ENCODE results near the gene PMF1.
"Not testable (repeated sequence)": the region's sequence is repeated elsewhere in the genome, so short reads cannot be mapped to it uniquely, and the experiment has no call there.

PMF1 gene, protein sequence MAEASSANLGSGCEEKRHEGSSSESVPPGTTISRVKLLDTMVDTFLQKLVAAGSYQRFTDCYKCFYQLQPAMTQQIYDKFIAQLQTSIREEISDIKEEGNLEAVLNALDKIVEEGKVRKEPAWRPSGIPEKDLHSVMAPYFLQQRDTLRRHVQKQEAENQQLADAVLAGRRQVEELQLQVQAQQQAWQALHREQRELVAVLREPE

DNA sequence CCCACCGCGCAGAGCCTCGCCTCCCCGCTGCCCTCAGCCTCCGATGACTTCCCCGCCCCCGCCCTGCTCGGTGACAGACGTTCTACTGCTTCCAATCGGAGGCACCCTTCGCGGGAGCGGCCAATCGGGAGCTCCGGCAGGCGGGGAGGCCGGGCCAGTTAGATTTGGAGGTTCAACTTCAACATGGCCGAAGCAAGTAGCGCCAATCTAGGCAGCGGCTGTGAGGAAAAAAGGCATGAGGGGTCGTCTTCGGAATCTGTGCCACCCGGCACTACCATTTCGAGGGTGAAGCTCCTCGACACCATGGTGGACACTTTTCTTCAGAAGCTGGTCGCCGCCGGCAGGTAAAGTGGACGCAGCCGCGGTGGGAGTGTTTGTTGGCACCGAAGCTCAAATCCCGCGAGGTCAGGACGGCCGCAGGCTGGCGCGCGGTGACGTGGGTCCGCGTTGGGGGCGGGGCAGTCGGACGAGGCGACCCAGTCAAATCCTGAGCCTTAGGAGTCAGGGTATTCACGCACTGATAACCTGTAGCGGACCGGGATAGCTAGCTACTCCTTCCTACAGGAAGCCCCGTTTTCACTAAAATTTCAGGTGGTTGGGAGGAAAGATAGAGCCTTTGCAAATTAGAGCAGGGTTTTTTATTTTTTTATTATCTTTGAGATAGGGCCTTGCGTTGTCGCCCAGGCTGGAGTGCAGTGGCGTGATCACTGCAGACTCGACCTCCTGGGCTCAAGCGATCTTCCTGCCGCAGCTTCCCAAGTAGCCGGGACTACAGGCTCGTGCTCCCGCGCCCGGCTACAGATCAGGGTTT lies at the start of gene PMF1:
TSS of gene PMF1 (plus strand) at position 175 of the 811 bp plus-strand sequence. CDS start at position 184, 9 bp downstream.
- DNase-seq (ENCODE audit: low read depth), result peak; percentile 93

DNA sequence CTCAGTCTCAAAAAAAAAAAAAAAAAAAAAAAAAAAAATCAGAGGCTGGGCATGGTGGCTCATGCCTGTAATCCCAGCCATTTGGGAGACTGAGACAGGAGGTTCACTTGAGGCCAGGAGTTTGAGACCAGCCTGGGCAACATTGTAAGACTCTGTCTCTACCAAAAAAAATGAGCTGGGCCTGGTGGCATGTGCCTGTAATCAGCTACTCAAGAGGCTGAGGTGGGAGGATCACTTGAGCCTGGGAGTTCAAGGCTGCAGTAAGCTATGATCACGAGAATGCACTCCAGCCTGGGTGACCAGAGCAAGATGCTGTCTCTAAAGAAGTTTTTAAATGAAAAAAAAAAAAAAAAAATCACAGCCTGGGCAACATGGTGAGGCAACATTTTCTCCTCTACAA lies 49.1 kb upstream of the PMF1 start:
- DNase-seq (ENCODE audit: low read depth), result no peak

DNA sequence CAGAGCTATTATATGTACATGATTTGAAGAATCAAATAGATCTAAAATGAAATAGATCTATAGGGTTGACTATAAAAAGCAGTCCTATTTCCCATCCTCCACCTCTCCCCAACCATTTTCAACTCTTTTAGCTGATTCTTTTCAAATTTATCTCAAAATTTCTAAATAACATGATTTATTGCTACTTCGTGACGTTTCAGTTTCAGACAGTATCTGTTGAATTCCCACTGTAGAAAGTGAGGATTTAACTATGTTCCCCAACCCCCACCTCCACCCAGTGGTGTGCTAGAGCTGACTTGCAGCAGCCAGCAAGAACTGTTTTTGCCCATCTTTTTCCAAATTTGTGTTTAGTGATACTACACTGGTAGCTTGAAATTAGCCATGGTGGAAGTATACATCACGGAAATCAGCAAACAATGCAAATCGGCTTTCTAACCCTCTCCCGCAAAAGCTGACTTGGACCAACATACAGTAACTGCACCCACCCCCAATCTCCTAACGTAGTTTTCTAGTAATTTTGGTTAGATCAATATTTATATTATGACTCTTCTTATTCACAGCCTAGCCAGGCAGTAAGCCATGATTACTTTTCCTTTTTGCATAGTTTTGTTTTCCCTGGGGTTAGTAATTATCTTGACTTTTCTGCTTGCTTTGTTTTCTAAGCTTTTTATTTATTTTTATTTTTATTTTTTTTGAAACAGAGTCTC lies 48.5 kb upstream of the PMF1 start:
- DNase-seq (ENCODE audit: low read depth), result no peak

DNA sequence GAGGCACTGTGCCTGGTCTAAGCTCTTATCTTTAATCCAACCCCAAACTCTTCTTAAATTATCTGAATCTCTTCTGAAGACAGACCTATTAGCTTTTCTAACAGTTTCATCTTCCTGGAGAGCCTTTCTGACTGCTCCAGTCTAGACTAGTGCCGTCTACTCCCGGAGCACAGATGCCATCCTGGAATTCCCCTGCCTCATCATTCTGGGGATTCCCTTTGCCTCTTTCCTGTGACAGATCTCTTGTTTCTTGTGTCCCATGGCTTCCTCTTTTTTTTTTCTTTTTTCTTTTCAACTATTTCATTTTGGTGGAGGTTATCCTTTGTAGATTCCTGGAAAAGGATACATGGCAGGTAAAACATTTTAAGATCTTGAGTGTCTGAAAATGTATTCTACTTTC lies 47.7 kb upstream of the PMF1 start:
- DNase-seq (ENCODE audit: low read depth), result no peak

DNA sequence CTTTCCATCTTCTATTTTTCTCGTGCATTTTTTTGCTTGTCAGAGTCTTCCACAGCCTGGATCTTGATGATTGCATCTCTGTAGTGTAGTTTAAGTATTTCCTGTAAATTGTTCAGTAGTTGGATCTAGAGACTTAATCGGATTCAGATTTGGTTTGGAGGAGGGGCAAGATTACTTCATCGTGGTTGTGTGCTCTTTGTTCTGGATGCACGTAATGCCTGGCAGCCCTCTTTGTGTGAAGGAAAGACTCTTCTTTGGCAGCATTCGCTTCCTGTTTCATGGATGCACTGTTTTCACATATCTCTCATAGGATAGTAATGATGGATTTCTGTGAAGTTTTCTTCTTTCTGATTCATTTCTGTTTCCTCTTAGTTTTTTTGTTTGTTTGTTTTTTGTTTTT lies 45.3 kb upstream of the PMF1 start:
- no peak for DNase-seq (ENCODE audit: low read depth)

DNA sequence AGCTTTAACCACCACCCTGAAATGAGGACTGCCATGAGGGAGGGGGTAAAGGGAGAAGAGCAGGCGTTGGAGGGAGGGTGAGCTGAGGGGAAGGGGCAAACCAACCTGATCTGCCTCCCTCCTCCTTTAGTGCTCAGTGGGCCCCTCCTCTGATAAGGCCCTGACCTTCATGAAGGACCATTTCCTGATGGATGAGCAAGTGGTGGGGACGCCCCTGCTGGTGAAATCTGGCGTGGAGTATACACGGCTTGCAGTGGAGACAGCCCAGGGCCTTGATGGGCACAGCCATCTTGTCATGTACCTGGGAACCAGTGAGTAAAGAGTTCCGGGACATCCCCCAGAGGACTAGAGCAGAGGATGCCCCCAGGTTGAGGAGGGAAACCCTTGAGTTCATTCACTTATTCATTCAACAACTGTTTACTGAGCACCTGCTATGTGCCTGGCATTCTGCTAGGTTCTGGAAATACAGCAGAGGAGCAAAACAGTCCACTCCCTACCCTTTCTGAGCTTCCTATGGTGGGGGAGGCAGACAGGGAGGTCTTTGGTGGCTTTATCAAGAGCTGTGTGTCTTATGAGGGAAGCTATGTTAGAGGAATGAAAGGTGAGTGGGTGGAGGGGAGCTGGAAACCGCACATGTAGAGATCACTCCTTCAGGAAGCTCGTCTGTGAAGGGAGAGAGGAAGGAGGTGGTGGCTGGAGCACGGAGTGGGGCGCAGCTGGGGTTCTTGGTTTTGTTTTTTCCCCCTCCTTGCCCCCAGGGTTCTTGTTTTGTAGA lies 39.9 kb upstream of the PMF1 start:
- no peak for DNase-seq (ENCODE audit: low read depth)

DNA sequence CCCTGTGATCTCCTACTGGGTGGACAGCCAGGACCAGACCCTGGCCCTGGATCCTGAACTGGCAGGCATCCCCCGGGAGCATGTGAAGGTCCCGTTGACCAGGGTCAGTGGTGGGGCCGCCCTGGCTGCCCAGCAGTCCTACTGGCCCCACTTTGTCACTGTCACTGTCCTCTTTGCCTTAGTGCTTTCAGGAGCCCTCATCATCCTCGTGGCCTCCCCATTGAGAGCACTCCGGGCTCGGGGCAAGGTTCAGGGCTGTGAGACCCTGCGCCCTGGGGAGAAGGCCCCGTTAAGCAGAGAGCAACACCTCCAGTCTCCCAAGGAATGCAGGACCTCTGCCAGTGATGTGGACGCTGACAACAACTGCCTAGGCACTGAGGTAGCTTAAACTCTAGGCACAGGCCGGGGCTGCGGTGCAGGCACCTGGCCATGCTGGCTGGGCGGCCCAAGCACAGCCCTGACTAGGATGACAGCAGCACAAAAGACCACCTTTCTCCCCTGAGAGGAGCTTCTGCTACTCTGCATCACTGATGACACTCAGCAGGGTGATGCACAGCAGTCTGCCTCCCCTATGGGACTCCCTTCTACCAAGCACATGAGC lies 36.1 kb upstream of the PMF1 start:
- no peak for DNase-seq (ENCODE audit: low read depth)

DNA sequence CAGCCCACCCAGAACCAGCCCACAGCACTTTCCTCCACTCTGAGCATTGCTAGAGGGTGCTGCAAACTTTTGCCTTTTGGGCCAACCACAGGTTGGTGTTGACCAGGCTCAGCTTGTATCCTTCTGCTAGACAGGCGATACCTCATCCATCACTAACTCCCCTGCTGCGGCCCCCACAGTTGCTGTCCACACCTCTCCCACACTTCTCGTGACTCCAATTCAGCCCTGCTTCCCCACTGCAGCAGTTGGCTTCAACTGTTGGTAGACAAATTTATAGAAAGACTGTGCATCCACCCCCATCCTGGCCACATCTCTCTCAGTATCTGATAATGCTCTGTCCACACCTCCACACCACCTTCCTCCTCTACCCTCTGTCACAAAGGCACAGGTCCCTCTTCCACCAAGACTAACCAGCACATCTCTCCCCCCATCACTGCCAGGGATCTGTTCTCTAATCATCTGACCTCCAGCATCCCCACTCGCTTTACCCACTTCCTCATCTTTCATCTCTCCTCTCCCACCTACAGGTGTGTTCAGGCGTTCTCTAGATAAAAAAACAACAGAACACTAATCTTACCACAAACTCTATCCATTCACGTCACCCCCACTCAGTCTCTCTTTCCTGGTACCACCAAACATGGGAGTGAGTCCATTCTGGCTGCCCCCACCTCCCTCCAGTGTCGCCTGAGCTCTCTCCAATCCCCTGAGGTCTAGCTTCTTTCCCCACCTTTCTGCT lies 34.7 kb upstream of the PMF1 start:
- DNase-seq (ENCODE audit: low read depth), result no peak

DNA sequence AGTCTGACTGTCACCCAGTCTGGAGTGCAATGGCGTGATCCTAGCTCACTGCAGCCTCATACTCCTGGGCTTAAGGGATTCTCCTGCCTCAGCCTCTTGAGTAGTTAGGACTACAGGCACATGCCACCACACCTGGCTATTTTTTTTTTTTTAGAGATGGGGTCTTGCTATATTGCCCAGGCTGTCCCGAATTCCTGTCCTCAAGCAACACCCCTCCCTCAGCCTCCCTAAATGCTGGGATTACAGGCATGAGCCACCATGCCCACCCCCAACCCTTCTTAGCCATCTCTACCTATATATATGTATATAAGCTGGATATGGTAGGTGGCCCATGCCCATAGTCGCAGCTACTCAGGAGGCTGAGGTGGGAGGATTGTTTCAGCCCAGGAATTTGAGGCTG lies 32.3 kb upstream of the PMF1 start:
- no peak for DNase-seq (ENCODE audit: low read depth)

DNA sequence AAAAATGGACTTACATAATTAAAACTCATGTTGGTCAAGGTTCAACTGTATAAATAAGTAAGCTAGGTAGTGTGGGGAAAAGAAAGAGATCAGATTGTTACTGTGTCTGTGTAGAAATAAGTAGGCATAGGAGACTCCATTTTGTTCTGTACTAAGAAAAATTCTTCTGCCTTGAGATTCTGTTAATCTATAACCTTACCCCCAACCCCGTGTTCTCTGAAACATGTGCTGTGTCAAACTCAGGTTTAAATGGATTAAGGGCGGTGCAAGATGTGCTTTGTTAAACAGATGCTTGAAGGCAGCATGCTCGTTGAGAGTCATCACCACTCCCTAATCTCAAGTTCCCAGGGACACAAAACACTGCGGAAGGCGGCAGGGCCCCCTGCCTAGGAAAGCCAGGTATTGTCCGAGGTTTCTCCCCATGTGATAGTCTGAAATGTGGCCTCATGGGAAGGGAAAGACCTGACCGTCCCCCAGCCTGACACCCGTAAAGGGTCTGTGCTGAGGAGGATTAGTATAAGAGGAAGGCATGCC lies 31.3 kb upstream of the PMF1 start:
- DNase-seq (ENCODE audit: low read depth), result not testable (repeated sequence)

DNA sequence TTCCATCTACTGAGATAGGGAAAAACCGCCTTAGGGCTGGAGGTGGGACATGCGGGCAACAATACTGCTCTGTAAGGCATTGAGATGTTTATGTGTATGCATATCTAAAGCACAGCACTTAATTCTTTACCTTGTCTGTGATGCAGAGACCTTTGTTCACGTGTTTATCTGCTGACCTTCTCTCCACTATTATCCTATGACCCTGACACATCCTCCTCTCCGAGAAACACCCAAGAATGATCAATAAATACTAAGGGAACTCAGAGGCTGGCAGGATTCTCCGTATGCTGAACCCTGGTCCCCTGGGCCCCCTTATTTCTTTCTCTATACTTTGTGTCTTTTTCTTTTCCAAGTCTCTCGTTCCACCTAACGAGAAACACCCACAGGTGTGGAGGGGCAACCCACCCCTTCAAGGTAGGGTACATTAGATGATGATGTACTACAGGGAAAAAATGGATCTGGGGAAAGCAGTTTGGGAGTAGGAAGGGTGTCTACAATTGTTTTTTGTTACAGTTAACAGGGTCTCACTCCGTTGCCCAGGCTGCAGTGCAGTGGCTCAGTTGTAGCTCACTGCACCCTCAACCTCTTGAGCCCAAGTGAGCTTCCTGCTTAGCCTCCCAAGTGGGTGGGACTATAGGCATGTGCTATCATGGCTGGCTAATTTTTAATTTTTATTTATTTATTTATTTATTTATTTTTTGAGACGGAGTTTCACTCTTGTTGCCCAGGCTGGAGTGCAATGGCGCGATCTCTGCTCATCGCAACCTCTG lies 30.6 kb upstream of the PMF1 start:
- not testable (repeated sequence) for DNase-seq (ENCODE audit: low read depth)

DNA sequence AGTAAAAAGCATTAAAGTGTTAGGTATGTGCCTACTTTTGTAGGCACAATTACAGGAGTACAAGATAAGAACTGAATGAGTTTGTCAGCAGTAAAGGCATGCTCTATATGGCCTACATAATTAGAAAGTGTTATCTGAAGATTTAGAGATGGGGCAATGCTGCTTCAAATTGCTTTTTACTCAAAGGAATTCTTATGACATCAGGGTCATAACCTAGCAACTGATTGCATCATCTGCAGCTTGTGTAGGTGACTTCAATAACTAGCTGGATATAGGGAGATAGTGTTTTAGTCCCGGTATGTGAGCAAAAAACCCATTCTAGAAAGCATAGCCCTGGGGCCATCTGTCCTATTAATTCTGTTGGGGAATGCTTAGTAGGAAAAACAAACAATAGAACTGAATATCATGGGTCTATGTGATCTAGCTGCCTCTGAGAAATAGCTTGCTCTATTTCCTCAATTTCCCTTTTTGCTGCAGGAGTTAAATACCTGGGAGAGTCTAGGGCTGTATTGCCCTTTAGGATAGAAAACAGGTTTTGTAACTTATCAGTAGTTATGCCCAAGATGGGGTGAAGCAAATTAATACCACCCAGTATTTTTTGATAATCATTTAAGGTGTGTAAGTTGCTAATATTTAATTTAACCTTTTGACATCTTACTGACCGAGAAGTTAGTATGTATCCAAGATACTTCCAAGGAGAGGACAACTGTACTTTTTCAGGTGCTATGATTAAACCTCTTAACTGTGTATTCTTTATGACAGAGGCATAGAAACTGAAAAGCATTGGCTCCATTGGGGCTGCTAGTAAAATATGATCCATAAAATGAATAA lies 26.2 kb upstream of the PMF1 start:
- not testable (repeated sequence) for DNase-seq (ENCODE audit: low read depth)

DNA sequence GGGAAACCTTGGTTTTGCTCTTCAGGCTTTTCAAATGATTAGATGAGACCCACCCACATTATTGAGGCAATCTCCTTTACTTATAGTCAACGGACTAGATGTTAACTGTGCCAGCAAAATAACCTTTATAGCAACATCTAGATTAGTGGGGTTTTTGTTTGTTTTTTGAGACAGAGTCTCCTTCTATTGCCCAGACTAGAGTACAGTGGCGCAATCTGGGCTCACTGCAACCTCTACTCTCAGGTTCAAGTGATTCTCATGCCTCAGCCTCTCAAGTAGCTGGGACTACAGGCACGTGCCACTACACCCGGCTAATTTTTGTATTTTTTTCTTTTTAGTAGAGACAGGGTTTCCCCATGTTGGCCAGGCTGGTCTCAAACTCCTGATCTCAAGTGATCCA lies 22.5 kb upstream of the PMF1 start:
- not testable (repeated sequence) for DNase-seq (ENCODE audit: low read depth)

DNA sequence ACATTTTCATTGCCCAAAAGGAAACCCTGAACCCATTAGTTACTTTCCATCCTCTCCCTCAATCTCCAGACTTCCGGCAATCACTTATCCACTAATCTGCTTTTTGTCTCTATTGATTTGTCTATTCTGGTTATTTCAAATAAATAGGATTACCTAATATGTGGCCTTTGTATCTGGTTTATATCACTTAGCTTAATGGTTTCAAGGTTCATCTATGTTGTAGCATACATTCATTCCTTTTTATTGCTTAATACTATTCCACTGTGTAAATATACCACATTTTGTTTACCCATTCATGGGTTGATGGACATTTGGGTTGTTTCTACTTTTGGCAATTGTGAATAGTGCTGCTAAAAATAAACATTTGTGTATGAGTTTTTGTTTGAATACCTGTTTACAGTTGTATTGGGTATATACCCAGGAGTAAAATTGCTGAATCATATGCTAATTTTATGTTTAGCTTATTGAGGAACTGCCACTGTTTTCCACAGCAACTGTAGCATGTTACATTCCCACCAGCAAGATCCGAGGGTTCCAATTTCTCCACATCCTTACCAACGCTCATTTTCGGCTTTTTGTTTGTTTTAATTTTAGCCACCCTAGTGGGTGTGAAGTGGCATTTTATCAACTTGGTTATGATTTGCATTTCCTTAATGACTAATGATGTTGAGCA lies 21.4 kb upstream of the PMF1 start:
- DNase-seq (ENCODE audit: low read depth), result no peak

DNA sequence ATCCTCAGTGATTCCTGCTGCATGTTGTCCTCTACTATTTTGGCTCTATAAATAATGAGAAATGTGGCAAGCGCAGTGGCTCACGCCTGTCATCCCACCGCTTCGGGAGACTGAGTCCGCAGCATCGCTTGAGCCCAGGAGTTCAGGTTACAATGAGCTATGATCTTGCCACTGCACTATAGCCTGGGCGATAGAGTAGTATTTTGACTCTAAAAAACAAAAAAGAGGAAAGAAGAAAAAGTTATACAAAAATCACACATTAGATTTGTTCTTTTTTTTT lies 19.7 kb upstream of the PMF1 start:
- DNase-seq (ENCODE audit: low read depth), result no peak

DNA sequence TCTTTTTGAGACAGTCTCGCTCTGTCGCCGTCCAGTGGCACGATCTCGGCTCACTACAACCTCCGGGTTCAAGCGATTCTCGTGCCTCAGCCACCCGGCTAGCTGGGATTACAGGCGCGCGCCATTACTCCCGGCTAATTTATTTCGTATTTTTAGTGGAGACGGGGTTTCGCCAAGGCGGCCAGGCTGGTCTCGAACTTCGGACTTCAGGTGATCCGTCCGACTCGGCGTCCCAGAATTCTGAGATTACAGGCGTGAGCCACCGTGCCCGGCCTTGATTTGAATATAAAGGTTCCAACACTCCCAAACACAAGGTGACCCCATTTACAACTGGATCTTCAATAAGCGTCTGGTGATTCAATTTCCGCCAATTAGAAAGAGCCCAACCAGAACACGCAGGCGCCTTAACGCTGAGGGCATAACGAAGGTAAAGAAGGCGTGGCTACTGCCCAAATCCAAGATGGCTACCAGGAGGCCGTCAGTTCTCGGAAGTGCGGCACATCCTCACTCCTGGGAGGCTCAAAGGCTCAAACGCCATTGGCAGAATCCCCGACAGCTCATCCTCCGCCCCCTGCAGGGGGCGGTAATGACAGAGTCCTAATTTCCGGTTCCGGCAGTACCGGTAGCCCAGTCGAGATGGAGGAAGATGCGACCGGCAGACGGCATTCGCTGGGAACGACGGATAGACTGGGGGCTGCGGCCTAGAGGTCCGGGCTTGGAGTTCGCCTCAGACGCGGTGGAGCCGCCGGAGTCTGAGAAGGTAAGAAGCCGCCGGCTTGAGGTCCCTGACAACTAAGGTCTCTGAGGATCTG lies 19.1 kb upstream of the PMF1 start, which contains the start of gene SLC25A44:
TSS of gene SLC25A44 (plus strand) at position 617 of the 812 bp plus-strand sequence. CDS start 5,744 bp downstream, outside the sequence.
- DNase-seq (ENCODE audit: low read depth), result peak; percentile 99

DNA sequence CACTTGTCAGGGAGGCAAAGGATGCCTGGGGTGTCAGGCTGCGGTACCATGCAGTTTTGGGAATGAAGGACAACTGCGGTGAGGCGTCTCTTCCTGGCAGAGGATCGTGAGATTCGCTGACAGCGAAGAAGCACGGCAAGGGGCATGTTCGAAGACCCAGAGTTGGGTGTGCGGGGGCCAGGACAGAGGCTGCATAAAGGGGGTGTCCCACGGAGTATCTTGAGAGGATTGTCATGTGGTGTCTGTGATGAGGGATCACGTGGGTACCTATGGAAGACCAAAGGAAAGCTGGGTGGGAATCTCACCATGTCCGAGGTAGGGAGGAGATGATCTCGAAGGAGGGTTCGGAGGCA lies 18.5 kb upstream of the PMF1 start:
- no peak for DNase-seq (ENCODE audit: low read depth)

DNA sequence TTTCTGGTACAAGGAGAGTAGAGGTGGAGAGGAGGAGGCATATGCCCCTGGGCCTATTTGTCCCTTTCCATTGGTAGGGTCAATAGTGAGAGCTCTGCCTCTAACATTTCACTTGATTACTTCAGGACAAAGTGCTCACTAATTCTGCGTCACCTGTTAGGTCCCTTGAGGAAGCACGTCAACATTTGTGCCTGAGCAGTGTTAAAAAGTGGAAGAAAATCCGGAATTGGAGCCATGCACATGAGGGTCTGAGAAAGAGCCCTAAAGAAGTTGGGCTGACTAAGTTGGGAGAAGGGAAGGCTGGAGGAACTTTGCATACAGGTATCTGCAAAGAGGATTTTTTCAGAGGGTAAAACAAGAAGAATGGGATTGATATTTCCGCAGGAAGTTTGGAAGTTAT lies 17.0 kb upstream of the PMF1 start:
- DNase-seq (ENCODE audit: low read depth), result no peak

All from GM04504 (cell line).